MCF 10A (cell line): ENCODE data around the gene SPOUT1. TPM values are rescaled to one million over a fixed set of nuclear protein-coding genes. Genes with fewer than 3 reads are reported as not detected.
A peak's percentile ranks its signal among the peaks of the same experiment; 100 is the strongest.

Experiments used
- BruUV-seq: library from RNA; stranded (reverse); fragments of 400-500 nt; replicated peaks from 2 replicates; lab custom pipeline; 2021; lab: Mats Ljungman, UMichigan
- CTCF ChIA-PET: fragments of 300-600 bp; sonication (Branson Sonifier 250); formaldehyde crosslinking; extraction: SDS; loops from one replicate; lab custom pipeline; 2021; ENCODE audit warnings: antibody characterized with exemption, inconsistent platforms; lab: Yijun Ruan, JAX
- POLR2A ChIA-PET: fragments of 300-600, 350-650 bp; sonication (Branson Sonifier 250); formaldehyde crosslinking; extraction: SDS; loops from one replicate; lab custom pipeline; 2020; ENCODE audit warnings: antibody characterized with exemption, inconsistent platforms; lab: Yijun Ruan, JAX
- DNase-seq: peaks from one replicate; pipeline ENCODE4 v3.0.0-alpha.2; 2018; ENCODE audit not compliant: unreplicated experiment
- H3K27ac Mint-ChIP-seq: one replicate; pipeline ENCODE4 v1.8.0; 2022; ENCODE audit warnings: mild to moderate bottlenecking, low read depth, mixed read lengths; ENCODE audit not compliant: unreplicated experiment
- H3K27me3 Mint-ChIP-seq: one replicate; pipeline ENCODE4 v1.8.0; 2022; ENCODE audit warnings: mixed read lengths; ENCODE audit not compliant: insufficient read depth, unreplicated experiment
- H3K36me3 Mint-ChIP-seq: one replicate; pipeline ENCODE4 v1.8.0; 2022; ENCODE audit warnings: mild to moderate bottlenecking, moderate library complexity, mixed read lengths; ENCODE audit not compliant: insufficient read depth, unreplicated experiment
- H3K4me1 Mint-ChIP-seq: one replicate; pipeline ENCODE4 v1.8.0; 2022; ENCODE audit warnings: mixed read lengths; ENCODE audit not compliant: insufficient read depth, unreplicated experiment
- H3K4me3 Mint-ChIP-seq: one replicate; pipeline ENCODE4 v1.8.0; 2022; ENCODE audit warnings: mild to moderate bottlenecking, moderate library complexity, mixed read lengths; ENCODE audit not compliant: unreplicated experiment
- H3K9me3 Mint-ChIP-seq: one replicate; pipeline ENCODE4 v1.8.0; 2022; ENCODE audit warnings: mixed read lengths; ENCODE audit not compliant: unreplicated experiment
- intact Hi-C: fragments of 100-400 bp; cut with micrococcal nuclease; formaldehyde crosslinking; loops from 2 replicates; pipeline ENCODE4 v1.14.1; 2022
- total RNA-seq: library from RNA; stranded (reverse); gene quantifications from 2 replicates; pipeline ENCODE4 v1.2.3, GENCODE V29; 2022
- TF ChIP-seq, protein P1 (sequence below): fragments of 200-600 bp; IDR thresholded peaks from one replicate; pipeline ENCODE4 v1.8.0; 2022; ENCODE audit warnings: antibody characterized with exemption, mild to moderate bottlenecking; ENCODE audit not compliant: unreplicated experiment

The SPOUT1 gene
- total RNA-seq, 1 experiment from 2014 or later, result 32.4 TPM

DNA sequence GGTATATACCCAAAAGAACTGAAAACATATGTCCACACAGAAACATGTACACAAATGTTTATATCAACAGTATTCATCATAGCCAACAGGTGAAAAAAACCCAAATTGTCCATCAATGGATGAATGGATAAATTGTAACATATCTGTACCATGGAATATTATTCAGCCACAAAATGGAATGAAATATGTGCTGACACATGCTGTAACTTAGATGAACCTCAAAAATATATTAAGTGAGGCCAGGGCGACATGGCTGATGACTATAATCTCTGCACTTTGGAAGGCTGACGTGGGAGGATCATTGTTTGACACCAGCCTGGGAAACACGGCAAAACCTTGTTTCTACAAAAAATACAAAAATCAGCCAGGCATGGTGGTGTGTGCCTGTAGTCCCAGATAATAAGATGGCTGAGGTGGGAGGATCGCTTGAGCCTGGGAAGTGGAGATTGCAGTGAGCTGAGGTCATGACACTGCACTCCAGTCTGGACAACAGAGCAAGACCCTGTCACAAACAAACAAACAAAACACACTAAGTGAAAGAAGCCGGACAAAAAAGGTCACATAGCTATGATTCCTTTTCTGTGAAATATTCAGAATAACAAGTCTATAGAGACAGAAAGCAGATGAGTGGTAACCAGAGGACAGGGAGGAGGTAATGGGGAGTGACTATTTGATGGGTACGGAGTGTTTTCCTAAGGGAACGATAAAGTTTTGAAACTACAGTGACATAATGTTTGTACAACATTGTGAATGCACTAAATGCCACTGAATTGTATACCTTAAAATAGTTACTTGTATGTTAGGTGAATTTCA, 40.7 kb upstream of the SPOUT1 start:
- ChIA-PET POLR2A (interaction anchor here (0.6 to 0.7 kb wide), 3 partner anchors 11 to 182 kb away, joined by 3 read pairs; partner anchors contain the start of genes KYAT1 and LRRC8A), CTCF (interaction anchor here (1.1 to 12.7 kb wide), 3 partner anchors 9 to 58 kb away, joined by 8 to 172 read pairs (median 34); no protein-coding TSS in a partner anchor)
- TF ChIP-seq, protein P1, sequence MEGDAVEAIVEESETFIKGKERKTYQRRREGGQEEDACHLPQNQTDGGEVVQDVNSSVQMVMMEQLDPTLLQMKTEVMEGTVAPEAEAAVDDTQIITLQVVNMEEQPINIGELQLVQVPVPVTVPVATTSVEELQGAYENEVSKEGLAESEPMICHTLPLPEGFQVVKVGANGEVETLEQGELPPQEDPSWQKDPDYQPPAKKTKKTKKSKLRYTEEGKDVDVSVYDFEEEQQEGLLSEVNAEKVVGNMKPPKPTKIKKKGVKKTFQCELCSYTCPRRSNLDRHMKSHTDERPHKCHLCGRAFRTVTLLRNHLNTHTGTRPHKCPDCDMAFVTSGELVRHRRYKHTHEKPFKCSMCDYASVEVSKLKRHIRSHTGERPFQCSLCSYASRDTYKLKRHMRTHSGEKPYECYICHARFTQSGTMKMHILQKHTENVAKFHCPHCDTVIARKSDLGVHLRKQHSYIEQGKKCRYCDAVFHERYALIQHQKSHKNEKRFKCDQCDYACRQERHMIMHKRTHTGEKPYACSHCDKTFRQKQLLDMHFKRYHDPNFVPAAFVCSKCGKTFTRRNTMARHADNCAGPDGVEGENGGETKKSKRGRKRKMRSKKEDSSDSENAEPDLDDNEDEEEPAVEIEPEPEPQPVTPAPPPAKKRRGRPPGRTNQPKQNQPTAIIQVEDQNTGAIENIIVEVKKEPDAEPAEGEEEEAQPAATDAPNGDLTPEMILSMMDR, result no peak
- H3K9me3 Mint-ChIP-seq, result no peaks in the 10 kb centered on the region
- peaks cover 28% of the 10 kb centered on the region for H3K36me3 Mint-ChIP-seq
- no peak overlapping the region for H3K27ac Mint-ChIP-seq
- BruUV-seq, result no TSS peak
- intact Hi-C loops, result no loop called here
- H3K27me3 Mint-ChIP-seq, result no peaks in the 10 kb centered on the region
- H3K4me1 Mint-ChIP-seq, result peaks cover 5% of the 10 kb centered on the region
- DNase-seq, result no peak
- H3K4me3 Mint-ChIP-seq, result no peak overlapping the region

- intact Hi-C loops, result loop anchor here (1.0 to 2.0 kb wide), 2 partner anchors 15 to 65 kb away; no protein-coding TSS in a partner anchor
- peaks cover 14% of the 10 kb centered on the region for H3K4me1 Mint-ChIP-seq
- H3K27ac Mint-ChIP-seq, result no peak overlapping the region
- H3K27me3 Mint-ChIP-seq, result no peaks in the 10 kb centered on the region
- no peaks in the 10 kb centered on the region for H3K9me3 Mint-ChIP-seq
- ChIA-PET POLR2A (interaction anchor here (0.8 to 1.0 kb wide), 2 partner anchors 26 to 65 kb away, joined by 3 to 4 read pairs; no protein-coding TSS in a partner anchor), CTCF (interaction anchor here (0.6 to 12.7 kb wide), 16 partner anchors 10 to 500 kb away, joined by 3 to 172 read pairs (median 4); partner anchors contain the start of genes PHYHD1 and SPOUT1)
- TF ChIP-seq, protein P1, result peak; percentile 95
- no TSS peak for BruUV-seq
- peaks cover 4% of the 10 kb centered on the region for H3K36me3 Mint-ChIP-seq
- DNase-seq, result peak; percentile 77
- no peak overlapping the region for H3K4me3 Mint-ChIP-seq
These were observed 34.1 kb upstream of the SPOUT1 start for GRCh38 chr9:128863647-128864046.

- H3K4me1 Mint-ChIP-seq, result peaks cover 14% of the 10 kb centered on the region
- DNase-seq, result no peak
- ChIA-PET CTCF (interaction anchor here (0.7 to 12.7 kb wide), 13 partner anchors 9 to 114 kb away, joined by 3 to 172 read pairs (median 5); partner anchors contain the start of gene ENDOG), POLR2A (interaction anchor here (0.6 to 1.7 kb wide), 4 partner anchors 19 to 86 kb away, joined by 3 to 9 read pairs (median 4); partner anchors contain the start of genes DOLK, KYAT1, LRRC8A and NUP188)
- no peak overlapping the region for H3K4me3 Mint-ChIP-seq
- TF ChIP-seq, protein P1, result no peak
- peak overlapping the region; percentile 54 for H3K27ac Mint-ChIP-seq
- no TSS peak for BruUV-seq
- H3K9me3 Mint-ChIP-seq, result no peaks in the 10 kb centered on the region
- H3K27me3 Mint-ChIP-seq, result no peaks in the 10 kb centered on the region
- intact Hi-C loops, result loop anchor here (2.0 kb wide), 1 partner anchor 16 kb away; no protein-coding TSS in a partner anchor
- H3K36me3 Mint-ChIP-seq, result no peaks in the 10 kb centered on the region
These were observed 32.8 kb upstream of the SPOUT1 start for GRCh38 chr9:128862401-128862851.

DNA sequence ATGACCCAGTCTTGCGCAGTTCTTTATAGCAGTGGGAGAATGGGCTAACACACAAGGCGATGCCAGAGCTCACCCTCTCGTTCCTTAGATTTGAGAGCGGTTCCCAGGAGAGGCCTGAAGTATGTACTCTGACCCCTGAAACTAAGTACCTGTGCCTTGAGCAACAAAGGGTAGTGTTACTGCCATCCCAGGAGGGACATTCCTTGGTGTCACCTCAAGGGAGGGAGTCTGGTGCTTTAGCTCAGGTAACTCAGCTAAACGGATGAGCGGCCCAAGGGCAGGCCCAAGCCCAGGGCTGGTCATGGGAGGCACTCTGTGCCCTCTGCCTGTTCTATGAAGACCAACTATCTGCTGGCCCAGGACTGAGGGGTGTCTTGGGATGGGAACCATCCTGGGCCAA, 31.9 kb upstream of the SPOUT1 start:
- BruUV-seq, result no TSS peak
- H3K27ac Mint-ChIP-seq, result peak overlapping the region; percentile 54
- TF ChIP-seq, protein P1, result no peak
- peaks cover 14% of the 10 kb centered on the region for H3K4me1 Mint-ChIP-seq
- ChIA-PET CTCF (interaction anchor here (0.6 to 12.7 kb wide), 13 partner anchors 10 to 115 kb away, joined by 3 to 172 read pairs (median 5); partner anchors contain the start of gene ENDOG), POLR2A (interaction anchor here (0.6 to 1.7 kb wide), 5 partner anchors 20 to 1059 kb away, joined by 3 to 9 read pairs (median 3); partner anchors contain the start of genes DOLK, KYAT1, LRRC8A and NUP188)
- H3K27me3 Mint-ChIP-seq, result no peaks in the 10 kb centered on the region
- no peaks in the 10 kb centered on the region for H3K9me3 Mint-ChIP-seq
- intact Hi-C loops, result no loop called here
- no peak overlapping the region for H3K4me3 Mint-ChIP-seq
- no peaks in the 10 kb centered on the region for H3K36me3 Mint-ChIP-seq
- DNase-seq, result no peak
